Testis (tissue), 5 donors: Measurements from ENCODE around the gene BGN. TPM values are rescaled to one million over a fixed set of nuclear protein-coding genes. Genes with fewer than 3 reads are reported as not detected.

Experiments
- DNase-seq: peaks from one replicate; pipeline ENCODE4 v3.0.0-alpha.2; 2019
- H3K27ac ChIP-seq, 2 donors: fragments of 200-600 bp; sonication (generic); one replicate each; pipeline ENCODE4 v1.5.1; 2019
- H3K27me3 ChIP-seq: fragments of 200-600 bp; sonication (generic); one replicate; pipeline ENCODE4 v1.5.1; 2019
- H3K36me3 ChIP-seq: fragments of 200-600 bp; sonication (generic); one replicate; pipeline ENCODE4 v1.5.1; 2017; ENCODE audit warnings: low read depth; ENCODE audit errors: missing control alignments
- H3K4me1 ChIP-seq: fragments of 200-600 bp; sonication (generic); one replicate; pipeline ENCODE4 v1.5.1; 2019
- H3K4me3 ChIP-seq, 2 donors: fragments of 200-600 bp; sonication (generic); one replicate each; pipeline ENCODE4 v1.5.1; 2017 to 2019
- H3K9me3 ChIP-seq: fragments of 200-600 bp; sonication (generic); one replicate; pipeline ENCODE4 v1.5.1; 2017
- POLR2A ChIP-seq: fragments of 450-650 bp; IDR thresholded peaks from one replicate; pipeline ENCODE4 v1.6.1; 2017; ENCODE audit warnings: antibody characterized with exemption, mild to moderate bottlenecking, moderate library complexity
- WGBS, 2 donors: methylation state at CpG; one replicate each; pipeline ENCODE4 v1.1.5; 2018; 5-methylcytosine and 5-hydroxymethylcytosine counted together
- intact Hi-C: fragments of 100-400 bp; cut with DNase I; formaldehyde crosslinking; loops from one replicate; pipeline ENCODE4 v1.15.1; 2023; ENCODE audit warnings: low total_unique reads
- long read RNA-seq, 2 donors: transcript quantifications; one replicate each; lab custom pipeline, GENCODE V29; 2026
- polyA plus RNA-seq: library from polyadenylated mRNA; stranded (reverse); fragments of 350-450 nt; fragmentation: Illumina TruSeq; extraction: RNeasy Lipid Tissue Mini Kit (QIAGEN cat#74804); gene quantifications from one replicate; pipeline ENCODE4 v1.2.3, GENCODE V29; 2014; ENCODE audit warnings: low read depth, low replicate concordance; ENCODE audit not compliant: insufficient read depth
- total RNA-seq, 2 donors: library from RNA; depleted of rRNA; stranded (reverse); fragments of >200 nt; gene quantifications; one replicate each; pipeline ENCODE4 v1.2.3, GENCODE V29; 2016
- TF ChIP-seq, protein P1 (sequence below), 3 experiments: fragments of 450-650 bp in 2 of 3; fragments of 200-600 bp in 1 of 3; sonication (generic) in 1 of 3; IDR thresholded peaks; one replicate each; pipeline ENCODE4 v1.5.1; 2016 to 2019; ENCODE audit warnings: antibody characterized with exemption in 3 of 3, mild to moderate bottlenecking in 2 of 3, moderate library complexity in 1 of 3

Gene BGN
- total RNA-seq: 10 to 100 TPM; 42.3 to 76.5 TPM
- polyA plus RNA-seq: 174 TPM
- long read RNA-seq, donor 1, transcript BGN-201 (8 exons, 2,402 nt): major isoform, 65 of 125 reads
- long read RNA-seq, donor 1, partial matches to known transcripts: 60 of 125 reads
- long read RNA-seq, donor 1, other reads (novel, unspliced or antisense): 0 of 125 reads
- long read RNA-seq, donor 2, transcript BGN-201 (8 exons, 2,402 nt): major isoform, 35 of 77 reads
- long read RNA-seq, donor 2, partial matches to known transcripts: 42 of 77 reads
- long read RNA-seq, donor 2, other reads (novel, unspliced or antisense): 0 of 77 reads

DNA sequence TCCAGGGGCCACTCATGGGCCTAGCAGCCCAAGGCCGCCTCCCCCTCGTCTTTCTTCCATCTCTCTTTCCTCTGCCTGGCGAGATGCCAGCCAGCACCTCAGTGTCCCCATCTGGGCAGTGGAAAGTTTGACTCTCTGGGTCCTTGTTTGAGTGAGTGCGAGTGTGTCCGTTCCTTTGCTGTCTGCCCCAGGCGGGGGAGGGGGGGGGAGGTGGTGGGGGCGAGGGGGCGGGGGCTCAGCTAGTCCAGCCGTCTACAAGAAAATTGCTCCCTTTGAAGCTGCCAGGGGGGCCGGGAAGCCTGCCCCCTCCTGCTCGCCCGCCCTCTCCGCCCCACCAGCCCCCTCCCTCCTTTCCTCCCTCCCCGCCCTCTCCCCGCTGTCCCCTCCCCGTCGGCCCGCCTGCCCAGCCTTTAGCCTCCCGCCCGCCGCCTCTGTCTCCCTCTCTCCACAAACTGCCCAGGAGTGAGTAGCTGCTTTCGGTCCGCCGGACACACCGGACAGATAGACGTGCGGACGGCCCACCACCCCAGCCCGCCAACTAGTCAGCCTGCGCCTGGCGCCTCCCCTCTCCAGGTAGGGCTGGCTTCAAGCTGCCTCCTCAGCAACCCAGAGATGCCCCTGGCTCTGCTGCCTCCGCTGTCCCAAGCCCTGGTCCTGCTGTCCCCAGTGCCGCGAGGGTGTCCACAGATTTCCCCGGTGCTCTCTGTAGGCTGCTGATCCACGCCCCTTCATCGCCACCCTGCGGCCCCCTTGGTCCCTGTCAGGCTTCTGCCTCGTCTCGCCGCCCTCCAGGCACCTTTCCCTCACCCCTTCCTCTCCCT, at the start of gene BGN:
Gene BGN (plus strand): TSS at position 440 of the 821 bp plus-strand sequence. CDS start 9,652 bp downstream, outside the sequence.
- Histone ChIP-seq H3K27me3 (no peaks in the 10 kb centered on the region), H3K27ac (peak within 1 kb of the TSS in 1 of 2 donors; percentile 68), H3K4me1 (peaks cover under 1% of the 10 kb centered on the region), H3K9me3 (no peaks in the 10 kb centered on the region), H3K36me3 (no peaks in the 10 kb centered on the region), H3K4me3 (peak within 1 kb of the TSS; percentile 6 to 7)
- 29 to 45% methylated on average over 16 of the region's 41 CpGs for WGBS, 2 donors
- intact Hi-C loops: no loop called here
- peak; percentile 30 for DNase-seq
- TF ChIP-seq POLR2A: no peak
- TF ChIP-seq, protein P1, sequence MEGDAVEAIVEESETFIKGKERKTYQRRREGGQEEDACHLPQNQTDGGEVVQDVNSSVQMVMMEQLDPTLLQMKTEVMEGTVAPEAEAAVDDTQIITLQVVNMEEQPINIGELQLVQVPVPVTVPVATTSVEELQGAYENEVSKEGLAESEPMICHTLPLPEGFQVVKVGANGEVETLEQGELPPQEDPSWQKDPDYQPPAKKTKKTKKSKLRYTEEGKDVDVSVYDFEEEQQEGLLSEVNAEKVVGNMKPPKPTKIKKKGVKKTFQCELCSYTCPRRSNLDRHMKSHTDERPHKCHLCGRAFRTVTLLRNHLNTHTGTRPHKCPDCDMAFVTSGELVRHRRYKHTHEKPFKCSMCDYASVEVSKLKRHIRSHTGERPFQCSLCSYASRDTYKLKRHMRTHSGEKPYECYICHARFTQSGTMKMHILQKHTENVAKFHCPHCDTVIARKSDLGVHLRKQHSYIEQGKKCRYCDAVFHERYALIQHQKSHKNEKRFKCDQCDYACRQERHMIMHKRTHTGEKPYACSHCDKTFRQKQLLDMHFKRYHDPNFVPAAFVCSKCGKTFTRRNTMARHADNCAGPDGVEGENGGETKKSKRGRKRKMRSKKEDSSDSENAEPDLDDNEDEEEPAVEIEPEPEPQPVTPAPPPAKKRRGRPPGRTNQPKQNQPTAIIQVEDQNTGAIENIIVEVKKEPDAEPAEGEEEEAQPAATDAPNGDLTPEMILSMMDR (IDR thresholded peaks at IDR 0.05): peak in 1 of 3 experiments; percentile 4

DNA sequence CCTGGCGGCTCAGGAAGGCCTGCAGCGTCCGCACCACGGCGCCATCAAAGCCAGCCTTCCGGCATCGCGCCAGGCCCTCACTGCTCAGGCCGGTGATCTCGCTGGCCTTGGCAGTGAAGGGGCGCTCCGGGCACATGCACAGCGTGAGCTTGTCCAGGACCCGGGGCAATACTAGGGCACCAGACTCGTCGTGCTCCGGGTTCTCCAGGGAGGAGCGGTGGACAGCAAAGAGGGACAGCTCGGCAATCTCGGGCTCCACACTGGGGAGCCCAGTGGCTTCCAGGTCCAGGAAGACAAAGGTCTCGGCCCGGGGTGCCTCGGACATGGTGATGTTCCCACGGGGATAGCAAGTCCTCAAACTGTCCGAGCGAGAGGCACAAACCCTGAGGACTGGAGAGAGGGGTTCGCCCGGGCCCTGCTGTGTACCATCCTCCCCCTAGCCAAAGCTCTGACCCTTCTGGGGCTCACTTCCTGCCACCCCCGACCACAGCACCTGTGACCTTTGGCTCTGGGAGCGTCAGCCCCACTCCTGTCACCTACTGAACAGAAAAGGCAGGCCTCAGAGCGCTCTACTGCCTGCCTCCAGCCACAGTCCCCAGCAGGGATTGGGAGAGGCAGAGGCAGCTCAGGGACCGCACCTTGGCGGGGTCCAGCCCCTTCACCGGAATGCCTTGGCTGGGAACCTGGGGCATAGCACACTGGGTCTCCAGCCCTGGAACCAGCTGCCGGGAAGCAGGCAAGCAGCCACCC, 49.5 kb upstream of the BGN start:
- TF ChIP-seq, protein P1 (IDR thresholded peaks at IDR 0.05): no peak
- TF ChIP-seq POLR2A: no peak
- no peak overlapping the region for H3K4me3 ChIP-seq
- H3K9me3 ChIP-seq: no peaks in the 10 kb centered on the region
- H3K36me3 ChIP-seq: no peaks in the 10 kb centered on the region
- intact Hi-C loops: no loop called here
- no peaks in the 10 kb centered on the region for H3K4me1 ChIP-seq
- no peak for DNase-seq
- 95% methylated on average over 20 of the region's 35 CpGs; no CpG with 5 or more reads in 1 of the 2 donors for WGBS, 2 donors
- no peak overlapping the region for H3K27ac ChIP-seq
- H3K27me3 ChIP-seq: no peaks in the 10 kb centered on the region

DNA sequence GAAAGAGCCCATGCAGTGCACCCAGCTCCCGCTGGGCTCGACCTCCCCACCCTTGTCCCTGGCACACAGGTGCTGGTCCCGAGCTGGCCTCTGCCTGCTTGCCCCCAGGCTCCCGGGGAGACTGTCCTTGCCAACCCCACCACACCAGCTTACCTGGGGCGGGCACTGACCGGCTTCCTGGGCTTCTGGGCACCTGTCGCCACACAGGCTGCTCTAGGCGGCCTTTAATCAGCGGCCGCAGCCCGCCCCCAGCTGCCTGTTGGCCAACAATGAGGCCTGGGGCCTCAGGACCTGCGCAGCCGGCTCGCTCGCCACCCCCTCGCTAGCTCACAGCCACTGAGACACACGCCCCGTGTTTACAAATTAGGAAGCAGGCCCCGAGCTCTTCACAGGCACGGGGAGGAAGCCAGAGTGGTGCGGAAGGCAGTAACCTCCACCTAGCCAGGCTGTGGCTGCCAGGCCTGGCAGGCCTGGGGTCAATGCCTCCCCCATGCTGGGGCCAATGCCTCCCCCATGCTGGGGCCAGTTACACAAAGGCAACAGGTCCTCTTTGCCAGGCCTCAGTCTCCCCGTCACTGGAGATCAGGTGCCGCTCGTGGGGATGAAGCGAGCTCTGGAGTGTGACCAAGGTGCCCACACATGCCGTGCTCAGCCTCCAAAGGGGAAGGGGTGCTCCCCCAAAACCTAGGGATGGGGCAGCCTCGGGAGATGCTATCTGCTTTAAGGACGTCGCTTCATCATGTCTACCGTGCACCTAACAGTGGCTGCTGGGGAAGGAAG, 48.7 kb upstream of the BGN start, which contains the start of gene TREX2:
Gene TREX2 (minus strand): TSS at position 201 of the 780 bp plus-strand sequence. CDS start 626 bp downstream, outside the sequence.
- intact Hi-C loops: no loop called here
- DNase-seq: no peak
- H3K36me3 ChIP-seq: no peaks in the 10 kb centered on the region
- no peak within 1 kb of the TSS for H3K27ac ChIP-seq
- H3K4me1 ChIP-seq: no peaks in the 10 kb centered on the region
- no peak within 1 kb of the TSS for H3K4me3 ChIP-seq
- H3K27me3 ChIP-seq: no peaks in the 10 kb centered on the region
- TF ChIP-seq, protein P1 (IDR thresholded peaks at IDR 0.05): no peak
- TF ChIP-seq POLR2A: no peak
- WGBS, 2 donors: 90% methylated on average over 21 of the region's 30 CpGs; no CpG with 5 or more reads in 1 of the 2 donors
- no peaks in the 10 kb centered on the region for H3K9me3 ChIP-seq

DNA sequence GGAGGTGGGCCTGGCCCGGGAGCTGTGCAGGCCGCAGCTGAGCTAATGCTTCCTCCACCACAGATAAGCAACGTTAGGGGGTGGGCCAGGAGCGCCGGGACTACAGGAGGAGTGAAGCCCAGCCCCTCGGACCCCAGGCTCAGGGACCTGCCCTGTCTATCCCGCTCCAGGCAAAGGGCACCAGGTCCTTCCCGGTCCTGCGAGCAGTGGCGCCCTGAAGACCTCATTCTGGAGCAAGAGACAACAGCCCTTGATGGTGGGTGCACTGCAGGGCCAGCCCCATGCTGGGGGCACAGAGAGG, 48.2 kb upstream of the BGN start:
- TF ChIP-seq, protein P1 (IDR thresholded peaks at IDR 0.05): no peak
- no peak for TF ChIP-seq POLR2A
- no peak overlapping the region for H3K27ac ChIP-seq
- no peaks in the 10 kb centered on the region for H3K4me1 ChIP-seq
- intact Hi-C loops: no loop called here
- no peaks in the 10 kb centered on the region for H3K27me3 ChIP-seq
- H3K9me3 ChIP-seq: no peaks in the 10 kb centered on the region
- DNase-seq: no peak
- H3K4me3 ChIP-seq: no peak overlapping the region
- WGBS, 2 donors: 72% methylated on average over 10 of the region's 10 CpGs; no CpG with 5 or more reads in 1 of the 2 donors
- no peaks in the 10 kb centered on the region for H3K36me3 ChIP-seq
